Measurements from ENCODE around the gene EHBP1L1.
"Not testable (repeated sequence)": the region's sequence is repeated elsewhere in the genome, so short reads cannot be mapped to it uniquely, and the experiment has no call there.

Gene EHBP1L1

DNA sequence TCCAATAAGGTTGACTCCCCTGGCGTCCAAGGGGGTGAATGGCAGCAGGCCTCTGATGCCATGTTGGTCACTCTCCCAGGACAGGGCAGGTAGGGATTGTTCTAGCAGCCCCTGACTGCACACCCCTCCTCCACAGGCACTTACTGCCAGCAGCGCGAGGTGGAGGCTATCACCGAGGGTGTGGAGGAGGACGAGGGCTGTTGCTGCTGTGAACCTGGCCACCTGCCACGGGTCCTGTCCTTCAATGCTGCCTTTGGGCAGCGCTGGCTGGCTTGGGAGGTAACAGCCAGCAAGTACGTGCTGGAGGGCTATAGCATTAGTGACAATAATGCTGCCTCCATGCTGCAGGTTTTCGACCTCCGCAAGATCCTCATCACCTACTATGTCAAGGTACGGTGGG lies 54.4 kb downstream of the EHBP1L1 start:
- H3K27ac Mint-ChIP-seq: no peak overlapping the region

DNA sequence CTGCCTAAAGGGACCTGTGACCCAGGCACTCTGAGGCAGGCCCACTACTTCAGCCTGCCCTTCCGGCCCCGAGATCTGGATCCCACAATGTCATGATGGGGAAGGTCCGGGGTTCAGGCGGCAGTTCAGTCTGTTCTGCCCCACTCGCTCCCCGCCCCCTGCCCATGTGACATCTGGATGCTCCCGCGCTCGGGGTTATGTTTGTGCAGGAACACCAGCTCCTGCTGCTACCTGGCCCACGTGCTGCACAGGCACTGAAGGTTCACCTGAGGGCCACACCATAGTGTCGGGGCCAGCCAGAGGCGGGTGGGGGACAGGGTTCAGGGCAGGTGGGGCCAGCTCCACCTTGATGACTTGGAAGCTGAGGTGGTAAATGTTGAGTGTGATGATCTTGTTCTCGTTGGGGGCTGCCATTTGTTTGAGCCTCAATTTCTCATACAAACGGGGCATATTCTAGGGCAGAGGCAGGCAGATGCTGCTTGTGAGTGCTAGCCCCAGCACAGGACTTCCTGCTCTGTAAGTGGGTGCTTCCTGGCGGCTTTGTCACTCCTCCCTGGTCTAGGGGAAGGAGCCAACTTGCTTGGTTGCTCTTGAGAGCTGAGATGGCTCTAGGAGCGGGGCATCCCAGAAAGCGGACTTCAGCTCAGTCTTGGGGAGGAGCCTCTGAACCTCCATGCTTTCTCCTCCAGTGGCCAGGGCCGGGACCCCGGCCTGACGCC lies 57.7 kb downstream of the EHBP1L1 start:
- peak overlapping the region; percentile 66 to 93 for H3K27ac Mint-ChIP-seq
- DNase-seq (peak in 1 of 3 experiments; percentile 24), ATAC-seq (replicated peaks) (peak; percentile 37)
- H3K9me3 Mint-ChIP-seq: no peaks in the 10 kb centered on the region
- peaks cover 22 to 23% of the 10 kb centered on the region in 2 donors for H3K4me1 Mint-ChIP-seq (ENCODE audit: low read depth in 2 of 2)
- H3K27me3 Mint-ChIP-seq: no peaks in the 10 kb centered on the region
- peaks cover 61% of the 10 kb centered on the region for H3K36me3 Mint-ChIP-seq (ENCODE audit: insufficient read depth)
- peak overlapping the region in 1 of 2 donors; percentile 62 for H3K4me3 Mint-ChIP-seq

More for the DNA sequence above, 54.4 kb downstream of the EHBP1L1 start:
- no peaks in the 10 kb centered on the region for H3K27me3 Mint-ChIP-seq
- no peak for DNase-seq
- ATAC-seq (replicated peaks): no peak
- H3K9me3 Mint-ChIP-seq: no peaks in the 10 kb centered on the region
- no peak overlapping the region for H3K4me3 Mint-ChIP-seq
- peaks cover 64% of the 10 kb centered on the region for H3K36me3 Mint-ChIP-seq (ENCODE audit: insufficient read depth)
- peaks cover 20 to 21% of the 10 kb centered on the region in 2 donors for H3K4me1 Mint-ChIP-seq (ENCODE audit: low read depth in 2 of 2)

- peak overlapping the region; percentile 66 to 93 for H3K27ac Mint-ChIP-seq
- peak overlapping the region in 1 of 2 donors; percentile 62 for H3K4me3 Mint-ChIP-seq
- peak in 1 of 3 experiments; percentile 26 for DNase-seq
These were observed 58.2 kb downstream of the EHBP1L1 start for GRCh38 chr11:65634109-65634436.

GRCh38 chr11:65634440-65634839 lies 58.6 kb downstream of the EHBP1L1 start:
- Mint-ChIP-seq H3K4me1 (ENCODE audit: low read depth in 2 of 2) (peaks cover 30% of the 10 kb centered on the region in 2 donors), H3K4me3 (peak overlapping the region in 1 of 2 donors; percentile 62), H3K27ac (peak overlapping the region; percentile 66 to 93), H3K9me3 (no peaks in the 10 kb centered on the region), H3K36me3 (ENCODE audit: insufficient read depth) (peaks cover 65% of the 10 kb centered on the region), H3K27me3 (no peaks in the 10 kb centered on the region)
- ATAC-seq (replicated peaks) (no peak), DNase-seq (no peak)

More at GRCh38 chr11:65634109-65634436, 58.2 kb downstream of the EHBP1L1 start:
- no peaks in the 10 kb centered on the region for H3K27me3 Mint-ChIP-seq
- ATAC-seq (replicated peaks): peak; percentile 18
- peaks cover 27 to 29% of the 10 kb centered on the region in 2 donors for H3K4me1 Mint-ChIP-seq (ENCODE audit: low read depth in 2 of 2)
- H3K36me3 Mint-ChIP-seq (ENCODE audit: insufficient read depth): peaks cover 64% of the 10 kb centered on the region
- H3K9me3 Mint-ChIP-seq: no peaks in the 10 kb centered on the region

DNA sequence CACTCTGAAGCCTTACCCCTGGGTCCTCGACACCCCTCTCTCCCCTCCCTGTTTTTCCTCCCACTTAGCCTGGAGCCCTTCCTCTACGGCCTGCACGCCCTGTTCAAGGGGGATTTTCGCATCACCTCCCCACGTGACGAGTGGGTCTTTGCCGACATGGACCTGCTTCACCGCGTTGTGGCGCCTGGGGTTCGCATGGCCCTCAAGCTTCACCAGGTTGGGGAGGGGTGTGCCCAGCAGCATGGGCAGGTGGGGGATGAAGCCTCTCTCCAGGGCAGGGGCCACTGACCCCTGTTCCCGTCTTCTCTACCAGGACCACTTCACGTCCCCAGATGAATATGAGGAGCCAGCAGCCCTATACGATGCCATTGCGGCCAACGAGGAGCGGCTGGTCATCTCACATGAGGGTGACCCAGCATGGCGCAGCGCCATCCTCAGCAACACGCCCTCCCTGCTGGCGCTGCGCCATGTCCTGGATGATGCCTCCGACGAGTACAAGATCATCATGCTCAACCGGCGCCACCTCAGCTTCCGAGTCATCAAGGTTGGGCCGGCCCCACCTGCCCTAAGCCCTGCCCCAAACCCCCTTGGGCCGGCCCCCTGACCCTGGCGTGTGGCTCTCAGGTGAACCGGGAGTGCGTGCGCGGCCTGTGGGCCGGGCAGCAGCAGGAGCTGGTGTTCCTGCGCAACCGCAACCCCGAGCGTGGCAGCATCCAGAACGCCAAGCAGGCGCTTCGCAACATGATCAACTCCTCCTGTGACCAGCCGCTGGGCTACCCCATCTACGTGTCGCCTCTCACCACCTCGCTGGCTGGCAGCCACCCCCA lies 59.3 kb downstream of the EHBP1L1 start:
- Mint-ChIP-seq H3K27me3 (no peaks in the 10 kb centered on the region), H3K9me3 (no peaks in the 10 kb centered on the region), H3K4me1 (ENCODE audit: low read depth in 2 of 2) (peaks cover 36% of the 10 kb centered on the region in 2 donors), H3K27ac (peak overlapping the region; percentile 66 to 93), H3K36me3 (ENCODE audit: insufficient read depth) (peaks cover 72% of the 10 kb centered on the region), H3K4me3 (peak overlapping the region in 1 of 2 donors; percentile 14)
- DNase-seq (no peak), ATAC-seq (replicated peaks) (no peak)

- no peak for ATAC-seq (replicated peaks)
- Mint-ChIP-seq H3K36me3 (ENCODE audit: insufficient read depth) (peaks cover 75% of the 10 kb centered on the region), H3K27me3 (no peaks in the 10 kb centered on the region), H3K4me1 (ENCODE audit: low read depth in 2 of 2) (peaks cover 40 to 44% of the 10 kb centered on the region in 2 donors), H3K9me3 (no peaks in the 10 kb centered on the region), H3K27ac (peak overlapping the region; percentile 94 to 98), H3K4me3 (peak overlapping the region; percentile 89 to 90)
- DNase-seq: no peak
These were observed 60.5 kb downstream of the EHBP1L1 start for GRCh38 chr11:65636108-65637031.

GRCh38 chr11:65637032-65637557 lies 61.2 kb downstream of the EHBP1L1 start:
- no peak for ATAC-seq (replicated peaks)

DNA sequence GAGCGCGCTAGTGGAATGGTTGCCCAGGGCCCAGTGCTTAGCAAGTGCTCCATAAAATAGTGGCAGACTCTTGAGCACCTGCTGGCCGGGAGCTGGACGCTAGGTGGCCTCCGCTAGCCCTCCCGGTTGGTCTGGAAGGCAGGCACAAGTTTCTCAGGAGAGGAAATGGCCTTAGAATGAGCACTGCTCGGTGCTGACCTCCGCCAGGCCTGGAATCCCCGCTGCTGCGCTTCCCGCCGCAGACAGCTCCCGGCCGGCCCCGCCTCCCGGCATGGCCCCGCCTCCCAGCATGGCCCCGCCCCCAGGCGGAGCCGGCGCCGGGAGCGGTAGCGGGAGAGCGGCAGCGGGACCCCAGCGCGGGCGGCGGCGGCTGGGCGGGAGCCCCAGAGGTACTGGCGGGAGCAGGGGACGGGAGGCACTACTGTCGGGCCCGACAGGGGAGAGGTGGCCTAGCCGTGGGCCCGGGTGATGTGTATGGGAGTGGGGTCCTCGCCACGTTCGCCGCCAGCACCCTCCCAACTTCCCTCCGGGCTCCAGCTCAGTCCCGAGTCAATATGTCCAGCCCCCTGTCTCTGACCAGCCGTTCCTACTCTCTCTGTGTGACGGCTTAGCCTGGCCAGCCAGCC lies 62.1 kb downstream of the EHBP1L1 start, which contains the start of gene SIPA1:
SIPA1 (plus strand) TSS at position 308 of the 626 bp plus-strand sequence. CDS start 2,821 bp downstream, outside the sequence.
- no peaks in the 10 kb centered on the region for H3K9me3 Mint-ChIP-seq
- peak within 1 kb of the TSS; percentile 89 to 90 for H3K4me3 Mint-ChIP-seq

More at GRCh38 chr11:65637032-65637557, 61.2 kb downstream of the EHBP1L1 start:
- no peaks in the 10 kb centered on the region for H3K9me3 Mint-ChIP-seq
- H3K4me3 Mint-ChIP-seq: peak overlapping the region; percentile 89 to 90
- H3K36me3 Mint-ChIP-seq (ENCODE audit: insufficient read depth): peaks cover 75% of the 10 kb centered on the region
- H3K4me1 Mint-ChIP-seq (ENCODE audit: low read depth in 2 of 2): peaks cover 39 to 50% of the 10 kb centered on the region in 2 donors
- no peaks in the 10 kb centered on the region for H3K27me3 Mint-ChIP-seq
- no peak for DNase-seq
- peak overlapping the region; percentile 94 to 98 for H3K27ac Mint-ChIP-seq

DNA sequence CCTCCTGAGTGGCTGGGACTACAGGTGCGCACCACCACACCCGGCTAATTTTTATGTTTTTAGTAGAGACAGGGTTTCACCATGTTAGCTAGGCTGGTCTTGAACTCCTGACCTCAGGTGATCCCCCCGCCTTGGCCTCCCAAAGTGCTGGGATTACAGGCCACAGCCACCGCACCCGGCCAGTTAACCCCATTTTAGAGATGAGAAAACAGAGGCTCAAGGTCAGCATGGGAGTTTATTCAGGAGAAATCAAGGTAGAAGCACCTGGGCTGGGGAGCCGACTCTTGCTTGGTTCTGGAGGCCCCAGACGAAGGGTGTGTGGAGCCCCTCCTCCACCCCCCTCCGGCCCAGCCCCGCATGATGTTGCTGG lies 63.4 kb downstream of the EHBP1L1 start:
- H3K27me3 Mint-ChIP-seq; DNase-seq; H3K9me3 Mint-ChIP-seq; ATAC-seq (replicated peaks): not testable (repeated sequence)
- peaks cover 82% of the 10 kb centered on the region for H3K36me3 Mint-ChIP-seq (ENCODE audit: insufficient read depth)
- peak overlapping the region; percentile 89 to 90 for H3K4me3 Mint-ChIP-seq
- peak overlapping the region; percentile 94 to 98 for H3K27ac Mint-ChIP-seq
- peaks cover 41 to 54% of the 10 kb centered on the region in 2 donors for H3K4me1 Mint-ChIP-seq (ENCODE audit: low read depth in 2 of 2)

More for the DNA sequence above, 62.1 kb downstream of the EHBP1L1 start, which contains the start of gene SIPA1:
- DNase-seq: peak; percentile 67 to 80 (median 78)
- ATAC-seq (replicated peaks): peak; percentile 21
- peak within 1 kb of the TSS; percentile 94 to 98 for H3K27ac Mint-ChIP-seq
- H3K4me1 Mint-ChIP-seq (ENCODE audit: low read depth in 2 of 2): peaks cover 39 to 51% of the 10 kb centered on the region in 2 donors
- peaks cover 78% of the 10 kb centered on the region for H3K36me3 Mint-ChIP-seq (ENCODE audit: insufficient read depth)
- H3K27me3 Mint-ChIP-seq: no peaks in the 10 kb centered on the region

GRCh38 chr11:65639623-65640482 lies 64.0 kb downstream of the EHBP1L1 start:
- ATAC-seq (replicated peaks) (peak; percentile 76), DNase-seq (peak; percentile 88 to 91 (median 90))
- Mint-ChIP-seq H3K9me3 (no peaks in the 10 kb centered on the region), H3K36me3 (ENCODE audit: insufficient read depth) (peaks cover 85% of the 10 kb centered on the region), H3K4me1 (ENCODE audit: low read depth in 2 of 2) (peaks cover 38 to 56% of the 10 kb centered on the region in 2 donors), H3K27ac (peak overlapping the region; percentile 94 to 98), H3K27me3 (no peaks in the 10 kb centered on the region), H3K4me3 (peak overlapping the region; percentile 89 to 90)

DNA sequence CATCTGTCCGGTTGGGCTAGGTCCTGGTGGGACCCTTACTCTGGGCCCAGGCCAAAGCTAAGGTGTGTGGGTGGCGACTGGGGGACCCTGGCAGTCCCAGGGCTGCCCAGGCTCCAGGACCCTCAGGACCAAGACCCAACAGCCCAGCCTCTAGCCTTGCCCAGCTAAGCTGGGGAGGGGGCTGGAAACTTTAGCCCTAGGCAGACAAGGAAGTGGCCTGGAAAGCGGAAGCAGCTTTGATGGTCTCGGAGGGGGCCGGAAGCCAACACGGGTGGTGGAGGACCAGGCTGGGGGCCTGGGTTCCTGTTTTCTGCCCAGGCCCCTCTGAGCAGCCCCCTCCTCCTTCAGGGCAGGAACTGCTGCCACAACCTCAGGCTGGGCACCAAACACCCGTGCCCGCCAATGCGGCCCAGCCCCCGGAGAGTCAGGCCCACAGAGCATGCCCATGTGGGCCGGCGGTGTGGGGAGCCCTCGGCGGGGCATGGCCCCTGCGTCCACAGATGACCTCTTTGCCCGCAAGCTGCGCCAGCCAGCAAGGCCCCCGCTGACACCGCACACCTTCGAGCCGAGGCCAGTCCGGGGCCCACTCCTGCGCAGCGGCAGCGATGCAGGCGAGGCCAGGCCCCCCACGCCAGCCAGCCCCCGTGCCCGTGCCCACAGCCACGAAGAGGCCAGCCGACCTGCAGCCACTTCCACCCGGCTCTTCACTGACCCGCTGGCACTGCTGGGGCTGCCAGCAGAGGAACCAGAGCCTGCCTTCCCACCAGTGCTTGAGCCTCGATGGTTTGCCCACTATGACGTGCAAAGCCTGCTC lies 64.8 kb downstream of the EHBP1L1 start:
- Mint-ChIP-seq H3K27me3 (no peaks in the 10 kb centered on the region), H3K4me1 (ENCODE audit: low read depth in 2 of 2) (peaks cover 38 to 56% of the 10 kb centered on the region in 2 donors), H3K36me3 (ENCODE audit: insufficient read depth) (peaks cover 90% of the 10 kb centered on the region), H3K4me3 (peak overlapping the region; percentile 89 to 90), H3K27ac (peak overlapping the region; percentile 94 to 98), H3K9me3 (no peaks in the 10 kb centered on the region)
- ATAC-seq (replicated peaks) (peak; percentile 1), DNase-seq (peak; percentile 37 to 43 (median 41))
